Activated T-cell treated with anti-CD3 and anti-CD28 coated beads for 1 hour (primary cell): ENCODE measurements around the gene DBT.
"Not testable (repeated sequence)": the region's sequence is repeated elsewhere in the genome, so short reads cannot be mapped to it uniquely, and the experiment has no call there.

Experiments used
- DNase-seq: peaks from one replicate; pipeline ENCODE4 v3.0.0-alpha.2; 2020; ENCODE audit warnings: low read depth

DBT gene

GRCh38 chr1:100249537-100250257 is at the start of gene DBT:
DBT (minus strand) TSS chr1:100249834; CDS start chr1:100249820, 14 bp downstream.
- DNase-seq = peak; percentile 80

DNA sequence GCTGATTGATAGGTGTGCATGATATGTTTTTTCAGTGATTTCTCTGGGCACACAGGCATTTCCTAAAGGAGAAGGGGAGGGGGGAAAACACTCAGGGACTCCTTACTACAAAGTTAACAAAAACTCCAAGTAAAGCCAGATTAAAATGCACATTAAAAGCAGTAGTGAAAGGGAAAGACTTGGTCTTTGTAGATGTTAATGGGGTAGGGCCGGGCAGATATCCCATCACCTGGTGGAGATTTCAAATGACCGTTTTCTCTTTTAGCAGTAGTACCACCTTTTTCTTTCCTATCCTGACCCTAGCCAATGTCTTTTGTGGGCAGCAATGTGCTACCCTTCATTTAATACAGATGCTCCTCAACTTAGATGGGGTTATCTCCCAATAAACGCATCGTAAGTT is 48.9 kb upstream of the DBT start:
- DNase-seq = no peak

GRCh38 chr1:100296997-100297396 is 47.4 kb upstream of the DBT start:
- DNase-seq = not testable (repeated sequence)

GRCh38 chr1:100296140-100296539 is 46.5 kb upstream of the DBT start:
- DNase-seq = no peak

DNA sequence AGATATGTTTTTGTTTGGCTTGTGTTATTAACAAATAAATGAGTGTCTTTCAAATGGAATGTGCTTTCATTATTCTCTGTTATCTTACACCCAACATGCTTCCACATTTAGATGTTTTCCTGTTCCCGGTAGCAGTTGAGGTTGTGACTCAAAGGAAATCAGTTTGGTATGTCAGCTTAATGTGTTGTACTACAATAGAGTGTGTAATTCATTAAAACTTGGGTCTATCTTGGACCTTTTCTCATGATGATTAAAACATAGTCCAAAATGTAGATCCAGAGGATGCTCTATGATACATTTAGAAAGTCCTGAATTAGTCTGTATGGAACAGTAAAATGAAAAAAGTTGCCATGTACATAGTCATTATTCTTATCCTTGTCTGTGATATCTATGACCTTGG is 43.1 kb upstream of the DBT start:
- no peak for DNase-seq

- no peak for DNase-seq
Measured at GRCh38 chr1:100290291-100290690, 40.7 kb upstream of the DBT start.

- no peak for DNase-seq
Measured at GRCh38 chr1:100287162-100287561, 37.5 kb upstream of the DBT start.

DNA sequence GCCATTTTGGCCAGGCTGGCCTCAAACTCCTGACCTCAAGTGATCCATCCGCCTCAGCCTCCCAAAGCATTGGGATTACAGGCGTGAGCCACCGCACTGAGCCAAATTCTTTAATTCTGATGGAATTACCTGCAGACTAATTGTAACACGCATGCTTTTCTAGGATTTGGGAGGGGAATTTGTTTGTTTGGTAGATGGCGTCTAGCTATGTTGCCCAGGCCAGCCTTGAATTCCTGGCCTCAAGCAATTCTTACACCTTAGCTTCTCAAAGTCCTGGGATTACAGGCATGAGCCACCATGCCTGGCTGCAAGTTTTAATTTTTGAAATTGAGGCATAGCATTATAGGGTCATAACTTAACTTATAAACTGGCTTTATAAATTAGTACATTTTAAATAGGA is 35.0 kb upstream of the DBT start:
- DNase-seq = no peak

- no peak for DNase-seq
Measured at GRCh38 chr1:100279954-100280682, 30.5 kb upstream of the DBT start.

- DNase-seq = no peak
Measured at GRCh38 chr1:100279358-100279923, 29.8 kb upstream of the DBT start.

- no peak for DNase-seq
Measured at GRCh38 chr1:100277866-100278265, 28.2 kb upstream of the DBT start.

- DNase-seq = no peak
Measured at GRCh38 chr1:100268202-100268601, 18.6 kb upstream of the DBT start.

DNA sequence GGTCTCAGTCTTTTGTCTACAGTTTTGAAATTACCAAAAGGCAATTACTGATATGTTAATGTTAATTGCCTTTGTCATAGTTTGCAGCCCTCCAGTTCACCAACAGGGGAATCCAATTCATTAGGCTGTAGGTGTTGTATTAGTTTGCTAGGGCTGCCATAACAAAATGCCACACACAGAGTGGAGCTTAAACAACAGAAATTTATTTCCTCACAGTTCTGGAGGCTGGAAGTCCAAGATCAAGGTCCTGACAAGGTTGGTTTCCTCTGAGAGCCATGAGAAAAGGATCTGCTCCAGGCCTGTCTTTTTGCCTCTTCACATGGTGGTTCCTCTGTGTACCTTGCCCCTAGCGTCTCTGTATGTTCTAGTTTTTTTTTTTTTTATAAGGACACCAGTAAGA is 17.6 kb upstream of the DBT start:
- DNase-seq = no peak

DNA sequence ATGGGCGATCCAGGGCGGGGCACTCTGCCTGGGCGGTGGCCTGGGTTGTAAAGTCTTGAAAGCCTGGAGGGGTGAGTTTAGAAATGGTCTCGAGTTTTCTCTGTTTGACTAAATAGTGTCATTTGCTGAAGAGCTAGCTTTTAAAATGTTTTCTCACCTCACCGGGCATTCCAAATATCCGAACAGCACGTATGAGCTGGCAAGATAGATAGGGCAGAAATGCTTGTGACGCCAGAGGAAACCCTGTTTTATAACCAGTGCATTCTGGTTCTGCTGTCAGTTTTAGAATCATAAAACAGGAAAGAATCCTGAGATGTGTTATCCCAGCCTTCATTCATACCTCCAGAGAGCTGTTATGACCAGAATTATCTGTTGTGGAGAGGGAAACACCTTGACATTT is 17.1 kb upstream of the DBT start:
- no peak for DNase-seq

GRCh38 chr1:100265931-100266740 is 16.5 kb upstream of the DBT start, which contains the start of gene RTCA:
RTCA (plus strand) TSS chr1:100266216; CDS start chr1:100266376, 160 bp downstream.
- peak; percentile 98 for DNase-seq

- DNase-seq = no peak
Measured at GRCh38 chr1:100265562-100265930, 15.9 kb upstream of the DBT start.

DNA sequence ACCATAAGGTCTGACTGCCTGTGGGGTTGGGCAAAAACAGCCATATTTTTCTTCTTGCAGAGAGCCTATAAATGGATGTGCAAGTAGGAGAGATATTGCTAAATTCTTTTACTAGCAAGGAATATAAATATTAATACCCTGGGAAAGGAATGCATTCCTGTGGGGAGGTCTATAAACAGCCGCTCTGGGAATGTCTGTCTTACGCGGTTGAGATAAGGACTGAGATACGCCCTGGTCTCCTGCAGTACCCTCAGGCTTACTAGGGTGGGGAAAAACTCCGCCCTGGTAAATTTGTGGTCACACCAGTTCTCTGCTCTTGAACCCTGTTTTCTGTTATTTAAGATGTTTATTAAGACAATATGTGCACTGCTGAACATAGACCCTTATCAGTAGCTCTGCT is 14.4 kb upstream of the DBT start:
- not testable (repeated sequence) for DNase-seq

DNA sequence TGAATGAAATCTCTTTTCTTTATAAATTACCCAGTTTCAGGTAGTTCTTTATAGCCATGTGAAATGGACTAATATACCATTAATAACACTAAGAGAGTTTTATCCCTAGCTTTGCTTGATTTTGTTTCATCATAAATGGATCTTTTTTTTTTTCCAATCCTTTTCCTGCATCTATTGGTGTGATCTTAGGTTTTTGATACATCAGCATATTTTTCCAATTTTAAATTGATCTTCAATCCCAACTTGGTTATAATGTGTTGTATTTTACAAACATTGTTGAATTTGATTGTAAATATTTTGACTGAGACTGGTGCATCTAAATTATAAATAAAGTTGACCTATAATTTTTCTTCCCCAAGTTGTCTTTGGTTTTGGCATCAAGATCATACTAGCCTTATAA is 12.1 kb upstream of the DBT start:
- DNase-seq = no peak

DNA sequence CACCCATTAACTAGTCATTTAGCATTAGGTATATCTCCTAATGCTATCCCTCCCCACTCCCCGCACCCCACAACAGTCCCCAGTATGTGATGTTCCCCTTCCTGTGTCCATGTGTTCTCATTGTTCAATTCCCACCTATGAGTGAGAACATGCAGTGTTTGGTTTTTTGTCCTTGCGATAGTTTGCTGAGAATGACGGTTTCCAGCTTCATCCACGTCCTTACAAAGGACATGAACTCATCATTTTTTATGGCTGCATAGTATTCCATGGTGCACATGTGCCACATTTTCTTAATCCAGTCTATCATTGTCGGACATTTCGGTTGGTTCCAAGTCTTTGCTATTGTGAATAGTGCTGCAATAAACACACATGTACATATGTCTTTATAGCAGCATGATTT is 8.8 kb upstream of the DBT start:
- not testable (repeated sequence) for DNase-seq

DNA sequence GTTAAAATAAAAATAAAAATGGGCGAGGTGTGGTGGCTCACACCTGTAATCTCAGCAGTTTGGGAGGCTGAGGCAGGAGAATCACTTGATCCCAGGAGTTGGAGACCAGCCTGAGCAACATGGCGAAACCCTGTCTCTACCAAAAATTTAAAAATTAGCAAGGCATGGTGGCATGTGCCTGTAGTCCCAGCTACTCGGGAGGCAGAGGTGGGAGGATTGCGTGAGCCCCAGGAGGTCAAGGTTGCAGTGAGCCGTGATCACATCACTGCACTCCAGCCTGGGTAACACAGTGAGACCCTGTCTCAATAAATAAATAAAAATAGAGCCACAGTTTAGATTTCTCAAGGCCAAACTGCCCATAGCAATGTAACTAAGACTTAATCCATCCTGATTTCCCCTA is 6.6 kb upstream of the DBT start:
- not testable (repeated sequence) for DNase-seq

DNA sequence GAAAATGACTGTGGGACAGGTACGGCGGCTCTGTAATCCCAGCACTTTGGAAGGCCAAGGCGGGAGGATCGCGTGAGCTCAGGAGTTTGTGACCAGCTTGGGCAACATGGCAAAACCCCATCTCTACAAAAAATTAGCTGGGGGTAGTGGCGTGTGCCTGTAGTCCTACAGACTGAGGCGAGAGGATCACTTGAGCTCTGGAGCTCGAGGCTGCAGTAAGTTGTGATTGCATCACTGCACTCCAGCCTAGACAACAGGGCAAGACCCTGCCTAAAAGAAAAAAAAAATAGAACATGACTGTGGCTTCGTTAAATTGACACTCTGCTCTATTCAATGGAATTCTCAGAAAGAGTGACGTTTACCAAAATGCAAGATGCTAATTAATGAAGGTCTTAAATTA is 3.9 kb upstream of the DBT start:
- no peak for DNase-seq

DNA sequence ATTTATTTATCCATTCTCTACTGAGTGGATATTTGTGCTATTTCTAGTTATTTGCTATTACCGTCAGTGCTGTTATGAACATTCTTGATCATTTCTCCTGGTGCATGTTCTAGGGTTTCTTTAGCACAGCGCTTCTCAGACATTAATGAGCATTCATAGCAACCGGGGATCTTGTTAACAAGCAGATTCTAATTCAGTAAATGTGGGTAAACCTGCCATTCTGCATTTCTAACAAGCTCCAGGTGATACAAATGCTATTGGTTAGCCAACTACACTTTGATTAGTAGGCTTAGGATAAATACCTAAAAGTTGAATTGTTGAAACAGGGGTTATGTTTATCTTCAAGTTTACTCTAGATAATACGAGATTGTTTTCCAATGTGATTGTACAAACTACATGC is 3.3 kb upstream of the DBT start:
- DNase-seq = no peak
